ENCODE results near the gene LAMA2. TPM values are rescaled to one million over a fixed set of nuclear protein-coding genes. Genes with fewer than 3 reads are reported as not detected.

The LAMA2 gene
- total RNA-seq, 1 donor from 2014 or later, result 1.4 TPM

GRCh38 chr6:128863983-128864382 is 19.0 kb upstream of the LAMA2 start:
- Histone ChIP-seq H3K4me3 (ENCODE audit: low read depth, low read length) (no peak overlapping the region), H3K27me3 (ENCODE audit: control insufficient read depth, insufficient read depth, low read length) (no peaks in the 10 kb centered on the region), H3K36me3 (ENCODE audit: control insufficient read depth, insufficient read depth, low read length) (no peaks in the 10 kb centered on the region)
- no peak for DNase-seq (ENCODE audit: low read depth)
- TF ChIP-seq CTCF (IDR thresholded peaks at IDR 0.05; ENCODE audit: insufficient read depth, low read length, poor library complexity, severe bottlenecking), result no peak

GRCh38 chr6:128870746-128871145 is 12.2 kb upstream of the LAMA2 start:
- H3K36me3 ChIP-seq (ENCODE audit: control insufficient read depth, insufficient read depth, low read length), result no peaks in the 10 kb centered on the region
- H3K27me3 ChIP-seq (ENCODE audit: control insufficient read depth, insufficient read depth, low read length), result no peaks in the 10 kb centered on the region
- DNase-seq (ENCODE audit: low read depth), result no peak
- no peak for TF ChIP-seq CTCF (IDR thresholded peaks at IDR 0.05; ENCODE audit: insufficient read depth, low read length, poor library complexity, severe bottlenecking)
- no peak overlapping the region for H3K4me3 ChIP-seq (ENCODE audit: low read depth, low read length)

- Histone ChIP-seq H3K36me3 (ENCODE audit: control insufficient read depth, insufficient read depth, low read length) (no peaks in the 10 kb centered on the region), H3K27me3 (ENCODE audit: control insufficient read depth, insufficient read depth, low read length) (no peaks in the 10 kb centered on the region), H3K4me3 (ENCODE audit: low read depth, low read length) (no peak overlapping the region)
- TF ChIP-seq CTCF (IDR thresholded peaks at IDR 0.05; ENCODE audit: insufficient read depth, low read length, poor library complexity, severe bottlenecking), result no peak
- DNase-seq (ENCODE audit: low read depth), result no peak
These were observed 8.1 kb upstream of the LAMA2 start for GRCh38 chr6:128874863-128875262.

- no peaks in the 10 kb centered on the region for H3K36me3 ChIP-seq (ENCODE audit: control insufficient read depth, insufficient read depth, low read length)
- no peak for DNase-seq (ENCODE audit: low read depth)
- no peak overlapping the region for H3K4me3 ChIP-seq (ENCODE audit: low read depth, low read length)
- no peaks in the 10 kb centered on the region for H3K27me3 ChIP-seq (ENCODE audit: control insufficient read depth, insufficient read depth, low read length)
- no peak for TF ChIP-seq CTCF (IDR thresholded peaks at IDR 0.05; ENCODE audit: insufficient read depth, low read length, poor library complexity, severe bottlenecking)
These were observed 378 bp upstream of the LAMA2 start for GRCh38 chr6:128882560-128882959.

- Histone ChIP-seq H3K27me3 (ENCODE audit: control insufficient read depth, insufficient read depth, low read length) (no peaks in the 10 kb centered on the region), H3K4me3 (ENCODE audit: low read depth, low read length) (no peak overlapping the region), H3K36me3 (ENCODE audit: control insufficient read depth, insufficient read depth, low read length) (no peaks in the 10 kb centered on the region)
- no peak for TF ChIP-seq CTCF (IDR thresholded peaks at IDR 0.05; ENCODE audit: insufficient read depth, low read length, poor library complexity, severe bottlenecking)
- no peak for DNase-seq (ENCODE audit: low read depth)
These were observed 968 bp downstream of the LAMA2 start for GRCh38 chr6:128883906-128884305.

GRCh38 chr6:128885381-128885780 is 2.4 kb downstream of the LAMA2 start:
- Histone ChIP-seq H3K27me3 (ENCODE audit: control insufficient read depth, insufficient read depth, low read length) (no peaks in the 10 kb centered on the region), H3K36me3 (ENCODE audit: control insufficient read depth, insufficient read depth, low read length) (no peaks in the 10 kb centered on the region), H3K4me3 (ENCODE audit: low read depth, low read length) (no peak overlapping the region)
- no peak for TF ChIP-seq CTCF (IDR thresholded peaks at IDR 0.05; ENCODE audit: insufficient read depth, low read length, poor library complexity, severe bottlenecking)
- DNase-seq (ENCODE audit: low read depth), result no peak

All from kidney epithelial cell (primary cell).